ENCODE measurements around the gene CRABP2.

GRCh38 chr1:156704930-156705320, 458 bp downstream of the CRABP2 start:
- TF ChIP-seq, protein P1, sequence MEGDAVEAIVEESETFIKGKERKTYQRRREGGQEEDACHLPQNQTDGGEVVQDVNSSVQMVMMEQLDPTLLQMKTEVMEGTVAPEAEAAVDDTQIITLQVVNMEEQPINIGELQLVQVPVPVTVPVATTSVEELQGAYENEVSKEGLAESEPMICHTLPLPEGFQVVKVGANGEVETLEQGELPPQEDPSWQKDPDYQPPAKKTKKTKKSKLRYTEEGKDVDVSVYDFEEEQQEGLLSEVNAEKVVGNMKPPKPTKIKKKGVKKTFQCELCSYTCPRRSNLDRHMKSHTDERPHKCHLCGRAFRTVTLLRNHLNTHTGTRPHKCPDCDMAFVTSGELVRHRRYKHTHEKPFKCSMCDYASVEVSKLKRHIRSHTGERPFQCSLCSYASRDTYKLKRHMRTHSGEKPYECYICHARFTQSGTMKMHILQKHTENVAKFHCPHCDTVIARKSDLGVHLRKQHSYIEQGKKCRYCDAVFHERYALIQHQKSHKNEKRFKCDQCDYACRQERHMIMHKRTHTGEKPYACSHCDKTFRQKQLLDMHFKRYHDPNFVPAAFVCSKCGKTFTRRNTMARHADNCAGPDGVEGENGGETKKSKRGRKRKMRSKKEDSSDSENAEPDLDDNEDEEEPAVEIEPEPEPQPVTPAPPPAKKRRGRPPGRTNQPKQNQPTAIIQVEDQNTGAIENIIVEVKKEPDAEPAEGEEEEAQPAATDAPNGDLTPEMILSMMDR (IDR thresholded peaks at IDR 0.05), result no peak
- peak; percentile 46 to 75 (median 57) for TF ChIP-seq POLR2AphosphoS5 (IDR thresholded peaks at IDR 0.05)
